ENCODE measurements around the gene PRPF38A. TPM values are rescaled to one million over a fixed set of nuclear protein-coding genes. Genes with fewer than 3 reads are reported as not detected.

Gene PRPF38A
- total RNA-seq, 1 donor from 2014 or later, result 62.7 TPM

GRCh38 chr1:52469108-52469507, 64.7 kb downstream of the PRPF38A start:
- Mint-ChIP-seq H3K9me3 (ENCODE audit: low read depth) (no peaks in the 10 kb centered on the region), H3K4me3 (ENCODE audit: low read depth) (no peak overlapping the region), H3K36me3 (ENCODE audit: insufficient read depth) (peaks cover 26% of the 10 kb centered on the region), H3K27ac (no peak overlapping the region), H3K27me3 (no peaks in the 10 kb centered on the region), H3K4me1 (ENCODE audit: low read depth) (peaks cover 2% of the 10 kb centered on the region)
- TF ChIP-seq, protein P1, sequence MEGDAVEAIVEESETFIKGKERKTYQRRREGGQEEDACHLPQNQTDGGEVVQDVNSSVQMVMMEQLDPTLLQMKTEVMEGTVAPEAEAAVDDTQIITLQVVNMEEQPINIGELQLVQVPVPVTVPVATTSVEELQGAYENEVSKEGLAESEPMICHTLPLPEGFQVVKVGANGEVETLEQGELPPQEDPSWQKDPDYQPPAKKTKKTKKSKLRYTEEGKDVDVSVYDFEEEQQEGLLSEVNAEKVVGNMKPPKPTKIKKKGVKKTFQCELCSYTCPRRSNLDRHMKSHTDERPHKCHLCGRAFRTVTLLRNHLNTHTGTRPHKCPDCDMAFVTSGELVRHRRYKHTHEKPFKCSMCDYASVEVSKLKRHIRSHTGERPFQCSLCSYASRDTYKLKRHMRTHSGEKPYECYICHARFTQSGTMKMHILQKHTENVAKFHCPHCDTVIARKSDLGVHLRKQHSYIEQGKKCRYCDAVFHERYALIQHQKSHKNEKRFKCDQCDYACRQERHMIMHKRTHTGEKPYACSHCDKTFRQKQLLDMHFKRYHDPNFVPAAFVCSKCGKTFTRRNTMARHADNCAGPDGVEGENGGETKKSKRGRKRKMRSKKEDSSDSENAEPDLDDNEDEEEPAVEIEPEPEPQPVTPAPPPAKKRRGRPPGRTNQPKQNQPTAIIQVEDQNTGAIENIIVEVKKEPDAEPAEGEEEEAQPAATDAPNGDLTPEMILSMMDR (IDR thresholded peaks at IDR 0.05; ENCODE audit: unreplicated experiment), result no peak
- no peak for DNase-seq (ENCODE audit: low spot score, unreplicated experiment)

Other genes with a start within 250 kb of the PRPF38A start
- 42.7 and 51.6 TPM in 2 replicates for gene CC2D1B, start 38.4 kb upstream of the PRPF38A start, total RNA-seq
- gene ORC1, start 179 bp upstream of the PRPF38A start, total RNA-seq, result 10.5 and 11.0 TPM in 2 replicates
- gene TUT4, start 148.5 kb downstream of the PRPF38A start, total RNA-seq, result 130 and 139 TPM in 2 replicates
- gene GPX7, start 197.8 kb downstream of the PRPF38A start, total RNA-seq, result 26.7 and 28.9 TPM in 2 replicates
- 0.29 and 0.38 TPM in 2 replicates for gene SHISAL2A, start 228.6 kb downstream of the PRPF38A start, total RNA-seq

Data from progenitor cell of endocrine pancreas (in vitro differentiated cells).